Measurements from ENCODE around the gene GNPTG.

GNPTG gene

DNA sequence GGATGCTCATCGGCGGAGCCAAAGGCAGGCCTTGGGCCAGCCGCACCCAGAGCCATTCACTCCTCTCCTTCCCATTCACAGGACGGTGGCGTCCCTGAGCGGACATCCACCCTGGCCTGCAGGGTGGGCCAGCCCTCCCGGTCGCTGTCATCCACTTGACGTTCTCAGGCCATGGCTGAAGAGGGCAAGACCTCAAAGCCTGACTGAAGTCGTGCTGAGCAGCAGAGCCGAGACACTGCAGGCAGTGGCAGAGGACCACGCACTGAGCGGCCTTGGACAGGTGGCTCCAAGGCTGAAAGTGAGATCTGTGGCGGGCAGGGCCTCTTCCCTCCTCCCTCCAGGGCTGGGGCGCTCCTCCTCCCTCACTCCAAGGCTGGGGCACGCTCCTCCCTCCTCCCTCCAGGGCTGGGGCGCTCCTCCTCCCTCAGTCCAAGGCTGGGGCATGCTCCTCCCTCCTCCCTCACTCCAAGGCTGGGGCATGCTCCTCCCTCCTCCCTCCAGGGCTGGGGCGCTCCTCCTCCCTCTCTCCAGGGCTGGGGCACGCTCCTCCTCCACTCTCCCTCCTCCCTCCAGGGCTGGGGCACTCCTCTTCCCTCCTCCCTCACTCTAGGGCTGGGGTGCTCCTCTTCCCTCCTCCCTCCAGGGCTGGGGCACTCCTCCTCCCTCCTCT lies 24.1 kb downstream of the GNPTG start:
- no peak for DNase-seq

DNA sequence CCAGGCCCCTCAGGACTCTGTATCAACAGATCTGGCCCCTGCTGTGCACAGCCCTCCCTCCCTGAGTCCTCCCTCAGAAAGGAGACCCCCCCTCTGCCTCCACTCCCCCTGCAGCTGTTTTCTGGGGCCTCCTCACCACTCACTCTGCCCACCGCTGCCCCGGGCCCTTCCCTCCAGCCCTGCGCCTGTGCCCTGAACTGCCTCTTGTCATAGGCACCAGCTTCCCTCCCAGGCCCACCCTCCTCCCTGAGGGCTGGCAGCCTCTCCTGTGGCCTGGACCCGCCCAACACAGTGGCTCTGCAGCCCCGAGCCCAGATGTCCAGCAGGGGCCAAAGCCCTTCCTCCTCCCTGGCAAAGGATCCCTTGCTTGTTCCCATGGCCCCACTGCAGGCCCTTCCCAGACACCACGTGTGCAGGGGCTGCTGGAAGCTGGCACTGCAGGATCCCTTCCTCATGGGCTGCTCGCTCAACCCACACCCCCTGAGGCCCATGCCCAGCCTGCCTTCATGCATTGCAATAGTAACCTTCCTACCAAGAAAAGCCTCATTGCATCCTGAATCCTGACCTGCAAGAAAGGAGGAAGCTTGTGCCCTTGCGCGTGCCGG lies 25.8 kb downstream of the GNPTG start:
- DNase-seq = no peak

DNA sequence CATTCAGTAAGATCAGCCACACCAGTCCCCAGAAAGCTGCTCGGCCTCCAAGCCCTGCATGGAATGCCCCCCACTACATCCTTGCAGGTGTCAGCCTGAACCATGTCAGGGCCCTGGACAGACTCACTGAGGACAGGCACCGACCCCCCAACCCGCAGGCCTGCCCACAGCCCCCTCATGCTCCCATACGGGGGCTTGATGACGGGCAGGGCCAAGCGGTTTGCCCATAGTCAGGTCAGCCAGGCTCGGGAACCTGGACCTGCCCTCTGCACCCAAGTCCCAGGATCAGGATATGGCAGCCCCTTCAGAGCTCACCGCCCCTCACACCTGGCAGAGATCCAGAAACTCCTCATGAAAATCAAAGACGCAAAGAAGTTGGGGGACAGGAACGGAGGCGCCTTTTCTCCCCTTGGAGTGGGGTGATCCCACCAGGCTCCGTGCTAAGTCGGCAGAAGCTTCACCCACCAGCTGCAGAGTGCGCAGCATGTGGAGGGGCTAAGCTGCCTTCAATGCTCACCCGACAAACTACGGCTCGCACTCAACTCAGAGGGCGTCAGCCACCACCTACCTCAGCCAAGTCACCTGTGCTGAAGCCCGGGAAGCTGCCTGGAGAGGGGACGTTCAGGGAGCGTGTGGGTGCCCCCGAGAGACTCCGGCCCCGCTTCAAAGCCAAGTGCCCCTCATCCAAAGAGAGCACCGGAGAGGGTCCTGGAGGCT lies 26.5 kb downstream of the GNPTG start:
- DNase-seq = no peak

DNA sequence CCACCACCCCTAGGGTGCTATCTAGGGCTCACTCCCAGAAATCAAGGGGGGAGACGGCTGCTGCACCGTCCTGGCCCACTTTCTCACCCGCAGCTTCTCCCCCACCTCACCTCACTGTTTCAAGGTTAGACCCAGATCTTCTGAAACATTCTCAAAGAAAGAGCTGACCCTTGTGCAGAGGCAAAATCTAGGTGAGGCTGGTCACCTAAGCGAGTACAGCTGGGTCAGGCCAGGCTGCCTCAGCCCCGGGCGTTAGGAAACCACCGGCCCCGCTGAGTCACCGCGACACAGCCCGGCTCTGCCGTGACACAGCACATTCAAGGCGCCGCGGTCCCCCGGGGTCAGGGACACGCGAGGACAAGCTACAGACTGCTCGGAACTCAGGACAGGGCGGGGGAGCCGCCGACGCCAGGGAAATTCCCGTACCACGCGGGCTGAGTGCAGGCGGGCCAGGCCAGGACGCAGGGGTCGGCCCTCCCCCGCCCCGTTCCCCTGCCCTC lies 27.1 kb downstream of the GNPTG start:
- DNase-seq = no peak

DNA sequence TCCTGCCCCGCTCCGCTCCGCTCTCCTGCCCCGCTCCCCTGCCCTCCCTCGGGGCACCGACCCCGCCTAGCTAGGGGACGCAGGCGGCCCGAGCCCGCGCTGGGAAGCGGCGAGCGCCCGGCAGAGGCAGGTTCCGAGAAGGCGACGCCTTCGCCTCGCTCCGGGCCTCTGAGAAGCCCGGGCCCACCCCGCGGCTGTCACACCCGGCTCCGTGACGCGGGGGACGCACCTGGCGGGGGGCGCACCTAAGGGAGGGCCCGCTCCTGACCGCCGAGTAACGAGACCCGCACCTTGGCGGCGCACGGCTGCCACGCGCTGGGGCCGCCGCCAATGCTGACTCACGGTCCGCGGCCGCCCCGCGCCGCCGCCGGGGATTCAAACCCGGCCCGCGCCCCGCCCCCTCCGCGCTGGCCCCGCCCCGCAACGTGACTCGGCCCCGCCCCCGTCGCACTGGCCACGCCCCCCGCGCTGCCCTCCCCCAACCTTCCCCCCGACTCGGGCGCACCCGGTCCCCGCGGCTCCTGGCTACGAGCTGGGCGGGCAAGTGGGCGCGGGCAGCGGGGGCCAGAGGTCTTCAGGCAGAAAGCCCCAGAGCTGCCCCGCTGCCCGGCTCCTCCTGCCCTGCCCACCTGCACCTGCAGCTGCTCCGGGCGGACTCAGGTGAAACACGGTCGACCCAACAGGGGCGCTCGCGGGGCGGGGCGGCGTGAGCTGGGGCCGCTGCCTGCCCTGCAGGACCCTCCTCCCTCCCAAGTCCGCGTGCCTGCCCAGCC lies 27.8 kb downstream of the GNPTG start:
- DNase-seq = no peak

DNA sequence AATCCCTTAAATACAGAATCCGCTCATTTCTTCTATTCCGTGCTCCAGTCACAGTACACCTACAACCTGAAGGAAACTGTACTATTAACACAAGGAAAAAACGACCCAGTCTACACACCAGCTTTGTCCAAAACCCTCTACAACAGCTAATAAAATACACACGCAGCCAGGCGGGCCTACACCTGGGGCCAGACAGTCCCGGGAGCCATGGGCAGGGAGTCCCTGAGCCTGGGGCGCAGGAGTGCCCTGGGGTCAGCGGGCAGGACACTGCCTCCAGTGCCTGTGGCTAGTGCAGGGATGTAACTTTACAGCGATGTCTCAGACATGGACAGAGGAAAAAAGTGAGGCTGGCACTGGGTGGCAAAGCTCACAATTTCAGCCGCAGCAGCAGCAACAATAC lies 28.5 kb downstream of the GNPTG start:
- DNase-seq = no peak

DNA sequence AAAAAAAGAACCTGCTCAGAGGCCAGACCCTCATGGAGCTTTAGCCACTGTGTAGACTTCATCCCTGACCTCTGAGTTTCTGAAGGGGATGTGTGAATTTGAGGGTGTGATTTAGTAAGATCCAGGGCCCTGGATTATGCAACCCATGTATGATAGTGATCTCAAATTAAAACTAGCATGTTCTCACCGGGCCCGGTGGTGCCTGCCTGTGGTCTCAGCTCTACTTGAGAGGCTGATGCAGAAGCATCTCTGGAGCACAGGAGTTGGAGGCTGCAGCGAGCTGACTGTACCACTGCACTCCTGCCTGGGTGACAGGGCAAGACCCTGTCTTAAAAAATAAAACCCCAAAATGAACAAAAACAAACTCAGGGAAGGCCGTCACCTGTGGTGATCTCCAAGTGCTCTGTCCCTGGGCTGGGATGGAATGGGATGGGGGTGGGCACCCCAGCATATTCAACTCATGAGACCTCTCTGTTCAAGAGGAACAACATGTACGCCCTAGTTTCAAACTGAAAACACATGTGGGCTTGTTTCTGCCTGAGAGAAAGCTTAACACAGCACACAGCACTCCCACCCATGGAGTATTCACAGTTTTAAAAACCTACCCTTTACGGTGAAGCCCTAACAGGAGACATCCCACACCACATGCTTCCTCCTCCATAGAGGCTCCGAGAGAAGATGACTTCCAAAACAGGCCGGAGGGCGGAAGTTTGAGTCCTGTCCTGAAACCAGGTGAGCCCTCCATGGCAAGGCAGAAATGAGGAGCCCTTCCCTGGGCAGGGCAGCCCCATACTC lies 30.1 kb downstream of the GNPTG start:
- DNase-seq = no peak

DNA sequence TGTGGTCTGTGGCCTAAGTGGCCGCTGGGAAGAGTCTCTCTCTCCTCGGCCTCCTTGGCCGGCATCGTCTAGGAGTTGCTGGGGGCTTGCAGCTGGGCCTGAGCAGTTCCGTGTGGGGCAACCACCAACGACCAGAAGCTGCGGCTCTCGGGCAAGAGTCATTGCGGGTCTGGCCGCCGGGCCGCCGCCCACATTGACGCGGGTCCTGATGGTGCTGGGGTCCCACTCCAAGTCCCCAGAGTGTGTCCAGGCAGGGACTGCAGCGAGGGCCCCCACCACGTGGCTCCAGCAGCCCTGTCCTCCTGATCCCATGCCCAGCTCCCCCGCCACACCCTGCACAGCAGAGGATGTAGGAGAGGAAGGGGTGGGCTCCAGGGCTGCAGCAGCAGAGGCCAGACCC lies 31.8 kb downstream of the GNPTG start:
- DNase-seq = no peak

DNA sequence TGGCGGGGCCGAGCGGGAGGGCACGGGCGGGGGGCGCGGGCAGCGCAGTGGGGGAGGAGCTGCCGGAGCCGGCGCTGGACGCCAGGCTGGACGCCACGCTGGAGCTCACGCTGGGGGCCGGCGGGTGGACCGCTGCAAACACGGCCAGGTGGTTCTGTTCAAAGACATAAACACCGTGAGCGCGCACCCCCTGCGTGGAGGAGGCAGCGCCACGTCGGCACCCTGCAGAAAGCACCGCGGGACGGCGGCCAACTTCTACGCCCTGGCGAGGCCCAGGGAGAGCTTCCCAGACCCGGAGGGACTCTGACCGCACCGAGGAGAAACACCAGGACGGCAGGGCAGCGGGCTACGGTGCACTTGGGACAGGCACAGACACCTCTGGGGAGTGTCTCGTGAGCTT lies 33.5 kb downstream of the GNPTG start:
- DNase-seq = no peak

DNA sequence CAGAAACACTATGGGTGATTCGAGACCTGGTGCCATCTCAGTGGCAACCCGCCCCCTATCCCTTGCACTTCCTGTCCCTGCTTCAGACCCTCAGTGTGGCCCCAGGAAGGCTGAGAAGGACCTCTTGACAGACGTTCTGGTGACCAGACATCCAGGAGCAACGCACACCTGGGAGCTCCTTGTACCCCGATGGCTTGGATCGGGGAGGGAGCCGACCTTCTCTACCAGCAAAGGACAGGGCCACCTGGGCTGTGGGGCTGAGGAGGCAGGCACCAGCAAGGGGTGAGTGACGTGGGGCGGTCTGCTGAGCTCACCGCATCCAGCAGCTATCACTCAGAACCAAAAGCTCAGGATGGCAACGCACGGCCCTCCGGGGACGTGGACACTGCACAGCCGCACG lies 35.6 kb downstream of the GNPTG start:
- DNase-seq = no peak

DNA sequence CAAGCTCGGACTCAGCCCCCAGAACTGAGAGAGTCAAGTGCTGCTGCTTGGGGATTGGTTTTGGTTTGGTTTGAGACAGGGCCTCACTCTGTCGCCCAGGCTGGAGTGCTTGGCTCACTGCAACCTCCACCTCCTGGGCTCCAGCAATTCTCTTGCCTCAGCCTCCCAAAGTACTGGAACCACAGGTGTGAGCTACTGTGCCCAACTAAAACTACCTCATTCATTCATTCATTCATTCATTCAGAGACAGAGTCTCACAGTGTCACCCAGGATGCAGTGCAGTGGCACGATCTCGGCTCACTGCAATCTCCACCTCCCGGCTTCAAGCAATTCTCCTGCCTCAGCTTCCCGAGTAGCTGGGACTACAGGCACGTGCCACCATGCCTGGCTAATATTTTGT lies 38.0 kb downstream of the GNPTG start:
- DNase-seq = no peak

DNA sequence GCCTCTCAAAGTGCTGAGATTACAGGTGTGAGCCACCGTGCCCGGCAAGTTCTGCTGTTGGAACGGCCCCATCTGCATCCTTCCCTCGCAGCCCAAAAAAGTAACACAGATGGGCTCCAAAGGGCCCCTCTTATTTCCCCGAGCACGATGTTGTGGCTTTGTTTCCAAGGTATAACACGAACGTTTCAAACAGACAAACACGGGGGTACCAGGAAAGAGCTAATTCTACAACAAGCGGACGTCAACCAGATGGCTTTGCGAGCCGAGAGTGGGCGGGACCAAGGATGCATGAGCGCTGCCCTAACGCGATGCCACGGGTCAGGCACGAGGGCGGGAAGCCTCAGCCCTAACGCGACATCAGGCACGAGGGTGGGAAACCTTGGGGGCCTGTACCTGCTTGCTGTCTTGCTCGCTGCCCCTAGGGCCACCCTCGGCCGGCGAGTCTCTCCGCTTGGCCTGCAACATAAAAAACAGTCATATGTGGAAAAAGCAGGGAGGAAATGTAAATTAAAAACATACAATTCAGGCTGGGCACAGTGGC lies 38.6 kb downstream of the GNPTG start:
- DNase-seq = no peak

DNA sequence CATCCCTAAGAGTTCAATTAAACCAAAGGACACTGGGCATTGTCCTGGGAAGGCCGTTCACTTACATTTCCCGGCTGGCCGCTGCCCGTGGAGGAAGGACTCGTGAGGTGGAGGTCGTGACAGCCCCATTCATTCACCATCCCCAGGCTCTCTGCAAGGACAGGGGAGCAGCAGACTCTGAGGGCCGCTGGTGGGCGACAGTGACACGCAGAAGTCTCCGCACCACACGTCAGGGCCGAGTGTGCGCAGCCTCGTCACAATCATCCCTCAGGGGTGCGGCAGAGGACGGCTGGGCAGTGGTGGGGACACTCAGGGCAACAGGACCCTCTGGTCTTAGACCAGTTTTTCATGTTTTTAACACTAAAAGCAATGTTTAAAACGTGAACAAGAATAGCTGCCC lies 41.1 kb downstream of the GNPTG start:
- DNase-seq = no peak

DNA sequence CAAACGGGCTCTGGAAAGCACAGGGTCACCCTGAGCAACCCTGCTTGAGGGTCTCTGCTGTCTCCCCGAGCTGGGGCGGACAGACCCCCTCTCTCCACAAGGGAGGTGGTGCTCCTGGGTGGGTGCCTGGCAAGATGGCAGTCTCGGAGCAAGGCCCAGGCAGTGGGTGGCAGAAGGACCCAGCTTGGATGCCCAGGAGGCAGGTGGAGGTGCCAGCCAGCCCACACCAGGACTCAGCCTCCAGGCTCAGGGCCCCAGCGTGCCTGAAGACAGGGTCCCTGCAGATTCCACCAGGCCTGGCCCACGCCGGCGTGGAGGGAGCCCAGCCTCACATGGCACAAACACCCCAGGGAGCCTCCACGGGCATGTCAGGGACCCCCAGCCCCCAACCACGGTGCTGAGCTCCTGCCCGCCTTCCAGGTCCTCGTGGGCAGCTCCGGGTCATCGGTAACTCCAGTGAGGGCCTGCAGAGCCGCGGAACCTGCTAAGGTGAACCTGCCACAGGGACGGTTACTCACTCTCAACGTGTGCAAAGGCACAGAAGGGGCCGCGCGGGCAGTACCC lies 42.0 kb downstream of the GNPTG start:
- DNase-seq = no peak

DNA sequence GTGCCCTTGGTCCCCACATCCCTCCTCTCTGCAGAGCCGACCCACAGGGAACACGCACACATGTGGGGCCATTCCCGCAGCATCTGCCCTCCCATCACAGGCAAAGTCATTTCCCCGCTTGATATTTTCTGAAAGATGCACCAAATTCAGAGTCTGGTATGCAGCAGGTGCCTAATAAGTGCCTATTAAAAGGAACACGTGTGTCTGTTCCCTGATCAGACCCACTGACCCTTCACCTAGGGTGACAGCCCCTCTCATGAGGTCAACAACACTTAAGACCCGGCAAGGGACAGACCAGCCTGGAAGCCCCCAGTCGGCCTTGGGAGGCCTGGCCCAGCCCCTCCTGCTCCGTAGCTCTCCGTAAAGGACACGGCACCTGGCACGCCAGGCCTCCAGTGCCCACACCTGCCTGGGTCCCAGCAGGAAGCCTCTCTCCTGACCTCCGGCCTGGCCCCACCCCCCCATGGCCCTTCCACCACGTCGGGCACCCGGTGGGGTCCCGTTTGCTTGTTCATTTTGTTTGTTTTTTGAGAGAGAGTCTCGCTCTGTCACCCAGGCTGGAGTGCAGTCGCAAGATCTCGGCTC lies 42.7 kb downstream of the GNPTG start:
- DNase-seq = no peak

DNA sequence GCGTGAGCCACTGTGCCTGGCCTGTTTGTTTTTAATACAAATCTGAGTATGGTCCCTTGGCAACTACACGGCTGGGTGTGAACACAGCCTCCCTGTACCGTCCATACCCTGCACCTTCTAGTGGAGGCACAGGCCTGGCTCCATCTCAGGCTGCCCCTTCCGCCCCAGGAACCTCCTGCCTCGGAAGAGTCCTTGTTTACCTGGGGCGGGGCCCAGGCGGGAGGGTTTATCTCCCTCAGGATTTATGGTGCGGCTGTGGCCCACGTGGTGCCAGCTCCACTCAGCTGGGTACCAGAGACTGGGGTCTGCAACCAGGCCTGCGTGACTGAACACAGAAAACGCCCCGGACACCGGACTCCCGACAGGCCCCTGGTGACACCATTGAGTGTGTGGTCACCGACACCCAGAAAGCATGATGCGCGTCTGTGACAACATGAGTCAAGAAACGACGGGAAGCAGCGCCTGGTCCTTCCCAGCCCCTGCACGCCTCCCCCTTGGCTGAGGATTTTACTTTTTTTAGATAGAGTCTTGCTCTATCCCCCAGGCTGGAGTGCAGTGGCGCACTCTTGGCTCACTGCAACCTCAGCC lies 43.8 kb downstream of the GNPTG start:
- DNase-seq = no peak

DNA sequence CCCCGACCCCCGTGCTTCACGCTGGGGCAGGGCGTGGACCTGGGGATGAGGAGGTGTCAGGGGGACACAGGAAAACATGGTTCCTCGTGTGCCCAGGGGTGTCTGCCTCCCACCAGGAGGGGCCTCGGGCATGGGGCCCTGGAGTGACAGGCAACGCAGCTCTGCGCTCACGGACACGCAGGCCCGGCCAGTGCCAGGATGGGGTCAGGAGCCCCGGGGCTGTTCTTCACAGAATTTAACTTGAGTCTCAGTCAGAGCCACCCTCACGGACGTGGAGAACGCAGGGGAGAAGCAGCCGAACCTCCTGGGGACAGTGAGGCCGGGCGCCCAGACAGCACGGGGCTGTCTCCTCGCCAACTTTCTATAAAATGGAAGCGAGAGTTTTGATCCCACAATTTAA lies 46.0 kb downstream of the GNPTG start:
- DNase-seq = no peak

DNA sequence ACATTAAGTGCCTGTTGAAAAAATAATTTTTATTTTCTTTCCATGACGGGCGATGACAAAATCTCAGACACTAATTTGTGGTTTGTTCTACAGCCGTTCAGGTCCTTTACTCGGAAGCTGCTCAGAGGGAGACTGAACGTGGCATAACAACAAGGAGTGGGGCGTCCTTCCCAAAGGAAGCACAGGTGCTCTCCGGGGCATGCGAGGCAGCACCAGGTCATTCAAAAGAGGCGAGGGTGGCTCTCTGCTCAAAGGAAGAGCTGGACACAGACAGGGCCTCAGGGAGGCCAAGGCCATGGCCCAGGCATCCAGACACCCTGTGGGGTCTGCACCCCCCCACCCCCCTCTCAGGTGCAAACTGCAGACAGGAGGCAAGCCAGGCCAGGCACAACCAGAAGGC lies 46.6 kb downstream of the GNPTG start:
- DNase-seq = no peak

DNA sequence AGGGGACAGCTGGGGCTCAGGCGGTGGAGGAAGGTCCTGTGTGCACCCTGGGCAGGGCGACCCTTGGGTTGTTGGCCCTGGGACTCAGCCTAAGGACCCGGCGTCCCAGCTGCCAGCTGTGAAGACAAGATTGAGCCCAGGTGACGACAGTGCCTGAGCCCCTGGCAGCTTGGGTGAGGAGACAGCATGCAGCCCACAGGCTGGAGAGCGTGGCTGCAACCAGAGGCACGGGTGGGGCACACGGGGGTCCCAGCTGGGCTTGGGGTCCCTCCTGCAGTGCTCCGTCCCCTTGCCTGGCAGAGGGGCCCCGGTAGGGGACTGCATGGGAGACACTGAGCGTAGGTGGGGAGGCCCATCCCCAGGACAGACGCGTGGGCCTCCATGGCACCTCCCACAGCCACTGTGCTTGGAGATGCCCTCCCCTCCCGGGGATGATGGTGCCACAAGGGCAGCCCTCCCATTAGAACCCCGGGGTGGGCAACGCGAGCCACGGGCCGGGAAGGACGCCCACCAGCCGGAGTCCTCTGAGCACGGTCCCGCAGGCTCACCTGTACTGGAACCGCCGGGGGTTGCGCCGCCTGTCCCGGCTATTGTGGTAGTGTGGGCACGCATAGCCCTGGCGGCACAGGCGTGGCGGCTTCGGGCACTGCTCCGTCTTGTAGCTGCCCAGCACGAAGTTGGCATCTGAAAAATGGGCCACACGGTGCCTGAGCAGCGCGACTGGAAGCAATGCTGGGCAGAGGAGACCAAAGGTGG lies 47.3 kb downstream of the GNPTG start:
- DNase-seq = no peak

DNA sequence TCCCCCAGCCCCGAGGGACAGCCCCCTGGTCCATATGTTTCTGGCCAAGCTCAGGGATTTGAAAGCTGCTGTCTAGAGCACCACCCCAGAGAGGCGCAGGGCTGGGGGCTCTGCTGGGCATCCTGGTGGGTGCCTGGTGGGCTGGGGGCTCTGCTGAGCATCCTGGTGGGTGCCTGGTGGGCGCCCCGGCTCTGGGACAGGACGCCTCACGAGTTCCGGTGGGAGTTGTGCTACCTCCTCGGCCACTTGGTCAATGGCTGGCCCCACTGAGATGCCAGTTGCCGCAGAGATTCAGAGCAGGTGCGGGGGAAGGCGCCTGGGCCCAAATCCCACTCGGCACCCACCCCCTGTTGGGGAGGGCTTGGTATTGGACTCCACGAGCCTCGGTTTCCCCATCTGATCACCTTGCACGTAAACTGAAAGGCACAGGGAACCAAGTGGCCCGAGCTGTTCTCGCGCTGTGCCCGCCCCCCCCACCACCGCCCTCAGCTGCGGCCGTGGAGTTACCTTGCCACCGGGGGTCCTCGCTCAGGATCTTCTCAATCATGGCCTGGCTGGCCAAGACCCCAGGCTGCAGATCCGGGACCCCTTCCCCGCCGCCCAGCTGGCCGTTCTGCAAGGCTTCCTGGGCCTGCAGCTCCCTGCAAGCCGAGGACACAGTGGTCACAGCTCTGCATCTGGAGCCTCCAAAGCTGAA lies 49.5 kb downstream of the GNPTG start:
- DNase-seq = no peak
